ENCODE data around the gene CCNY. TPM values are rescaled to one million over a fixed set of nuclear protein-coding genes. Genes with fewer than 3 reads are reported as not detected.

CCNY gene
- total and polyA plus RNA-seq, 4 donors = 25.5 to 95.9 (median 54.4) TPM

GRCh38 chr10:35466170-35466569 lies 129.9 kb downstream of the CCNY start:
- intact Hi-C loops (cut with DNase I) = no loop called here
- ATAC-seq (ENCODE audit: low FRiP score) (no peak), DNase-seq (no peak)
- no peak overlapping the region for H3K27ac ChIP-seq (ENCODE audit: low read depth in 1 of 2, low read length in 2 of 2)
- H3K4me3 ChIP-seq (ENCODE audit: low read length in 2 of 2) = no peak overlapping the region
- no peaks in the 10 kb centered on the region for H3K36me3 ChIP-seq (ENCODE audit: control insufficient read depth in 1 of 2, insufficient read depth in 2 of 2, low read length in 1 of 2)
- H3K27me3 ChIP-seq (ENCODE audit: control insufficient read depth in 1 of 2, insufficient read depth in 2 of 2, low read length in 1 of 2) = no peaks in the 10 kb centered on the region
- H3K4me1 ChIP-seq (ENCODE audit: control insufficient read depth in 1 of 2, insufficient read depth in 2 of 2, low read length in 2 of 2) = no peaks in the 10 kb centered on the region
- WGBS, 2 donors = 94 to 95% methylated on average over 4 to 5 of the region's 5 CpGs
- H3K9me3 ChIP-seq (ENCODE audit: control insufficient read depth, low read length) = no peaks in the 10 kb centered on the region

- WGBS, 2 donors = 97 to 98% methylated on average over 4 of the region's 4 CpGs
- H3K27me3 ChIP-seq (ENCODE audit: control insufficient read depth in 1 of 2, insufficient read depth in 2 of 2, low read length in 1 of 2) = no peaks in the 10 kb centered on the region
- H3K27ac ChIP-seq (ENCODE audit: low read depth in 1 of 2, low read length in 2 of 2) = no peak overlapping the region
- H3K4me1 ChIP-seq (ENCODE audit: control insufficient read depth in 1 of 2, insufficient read depth in 2 of 2, low read length in 2 of 2) = no peaks in the 10 kb centered on the region
- DNase-seq (no peak), ATAC-seq (ENCODE audit: low FRiP score) (no peak)
- no peaks in the 10 kb centered on the region for H3K36me3 ChIP-seq (ENCODE audit: control insufficient read depth in 1 of 2, insufficient read depth in 2 of 2, low read length in 1 of 2)
- intact Hi-C loops (cut with DNase I) = no loop called here
- no peak overlapping the region for H3K4me3 ChIP-seq (ENCODE audit: low read length in 2 of 2)
- no peaks in the 10 kb centered on the region for H3K9me3 ChIP-seq (ENCODE audit: control insufficient read depth, low read length)
Observed at GRCh38 chr10:35466661-35467060, 130.4 kb downstream of the CCNY start.

GRCh38 chr10:35467186-35467585 lies 130.9 kb downstream of the CCNY start:
- Histone ChIP-seq H3K36me3 (ENCODE audit: control insufficient read depth in 1 of 2, insufficient read depth in 2 of 2, low read length in 1 of 2) (no peaks in the 10 kb centered on the region), H3K9me3 (ENCODE audit: control insufficient read depth, low read length) (no peaks in the 10 kb centered on the region), H3K27me3 (ENCODE audit: control insufficient read depth in 1 of 2, insufficient read depth in 2 of 2, low read length in 1 of 2) (no peaks in the 10 kb centered on the region), H3K27ac (ENCODE audit: low read depth in 1 of 2, low read length in 2 of 2) (no peak overlapping the region), H3K4me1 (ENCODE audit: control insufficient read depth in 1 of 2, insufficient read depth in 2 of 2, low read length in 2 of 2) (no peaks in the 10 kb centered on the region), H3K4me3 (ENCODE audit: low read length in 2 of 2) (no peak overlapping the region)
- ATAC-seq (ENCODE audit: low FRiP score) = no peak
- intact Hi-C loops (cut with DNase I) = no loop called here
- DNase-seq = no peak

- ATAC-seq (ENCODE audit: low FRiP score) (no peak), DNase-seq (no peak)
- Histone ChIP-seq H3K27me3 (ENCODE audit: control insufficient read depth in 1 of 2, insufficient read depth in 2 of 2, low read length in 1 of 2) (no peaks in the 10 kb centered on the region), H3K27ac (ENCODE audit: low read depth in 1 of 2, low read length in 2 of 2) (no peak overlapping the region), H3K4me3 (ENCODE audit: low read length in 2 of 2) (no peak overlapping the region), H3K36me3 (ENCODE audit: control insufficient read depth in 1 of 2, insufficient read depth in 2 of 2, low read length in 1 of 2) (no peaks in the 10 kb centered on the region), H3K9me3 (ENCODE audit: control insufficient read depth, low read length) (no peaks in the 10 kb centered on the region), H3K4me1 (ENCODE audit: control insufficient read depth in 1 of 2, insufficient read depth in 2 of 2, low read length in 2 of 2) (no peaks in the 10 kb centered on the region)
- 81 to 82% methylated on average over 9 of the region's 9 CpGs for WGBS, 2 donors
- intact Hi-C loops (cut with DNase I) = no loop called here
Observed at GRCh38 chr10:35470248-35470924, 134.1 kb downstream of the CCNY start.

- DNase-seq = no peak
- Histone ChIP-seq H3K27me3 (ENCODE audit: control insufficient read depth in 1 of 2, insufficient read depth in 2 of 2, low read length in 1 of 2) (no peaks in the 10 kb centered on the region), H3K4me1 (ENCODE audit: control insufficient read depth in 1 of 2, insufficient read depth in 2 of 2, low read length in 2 of 2) (no peaks in the 10 kb centered on the region), H3K9me3 (ENCODE audit: control insufficient read depth, low read length) (no peaks in the 10 kb centered on the region), H3K4me3 (ENCODE audit: low read length in 2 of 2) (no peak overlapping the region), H3K27ac (ENCODE audit: low read depth in 1 of 2, low read length in 2 of 2) (no peak overlapping the region), H3K36me3 (ENCODE audit: control insufficient read depth in 1 of 2, insufficient read depth in 2 of 2, low read length in 1 of 2) (no peaks in the 10 kb centered on the region)
- WGBS, 2 donors = 86 to 89% methylated on average over 5 of the region's 5 CpGs
- ATAC-seq (ENCODE audit: low FRiP score) = no peak
- intact Hi-C loops (cut with DNase I) = no loop called here
Observed at GRCh38 chr10:35470925-35471315, 134.6 kb downstream of the CCNY start.

GRCh38 chr10:35471435-35471834 lies 135.1 kb downstream of the CCNY start:
- Histone ChIP-seq H3K9me3 (ENCODE audit: control insufficient read depth, low read length) (no peaks in the 10 kb centered on the region), H3K4me1 (ENCODE audit: control insufficient read depth in 1 of 2, insufficient read depth in 2 of 2, low read length in 2 of 2) (no peaks in the 10 kb centered on the region), H3K4me3 (ENCODE audit: low read length in 2 of 2) (no peak overlapping the region), H3K27me3 (ENCODE audit: control insufficient read depth in 1 of 2, insufficient read depth in 2 of 2, low read length in 1 of 2) (no peaks in the 10 kb centered on the region), H3K27ac (ENCODE audit: low read depth in 1 of 2, low read length in 2 of 2) (no peak overlapping the region), H3K36me3 (ENCODE audit: control insufficient read depth in 1 of 2, insufficient read depth in 2 of 2, low read length in 1 of 2) (no peaks in the 10 kb centered on the region)
- no peak for ATAC-seq (ENCODE audit: low FRiP score)
- no peak for DNase-seq
- intact Hi-C loops (cut with DNase I) = no loop called here
- 63 to 69% methylated on average over 3 of the region's 3 CpGs for WGBS, 2 donors

- DNase-seq (no peak), ATAC-seq (ENCODE audit: low FRiP score) (no peak)
- Histone ChIP-seq H3K4me1 (ENCODE audit: control insufficient read depth in 1 of 2, insufficient read depth in 2 of 2, low read length in 2 of 2) (peaks cover 0 to 3% of the 10 kb centered on the region in 2 donors), H3K27ac (ENCODE audit: low read depth in 1 of 2, low read length in 2 of 2) (no peak overlapping the region), H3K36me3 (ENCODE audit: control insufficient read depth in 1 of 2, insufficient read depth in 2 of 2, low read length in 1 of 2) (no peaks in the 10 kb centered on the region), H3K27me3 (ENCODE audit: control insufficient read depth in 1 of 2, insufficient read depth in 2 of 2, low read length in 1 of 2) (no peaks in the 10 kb centered on the region), H3K4me3 (ENCODE audit: low read length in 2 of 2) (no peak overlapping the region), H3K9me3 (ENCODE audit: control insufficient read depth, low read length) (no peaks in the 10 kb centered on the region)
- 88 to 92% methylated on average over 9 of the region's 9 CpGs for WGBS, 2 donors
- intact Hi-C loops (cut with DNase I) = no loop called here
Observed at GRCh38 chr10:35480142-35480541, 143.8 kb downstream of the CCNY start.

- Histone ChIP-seq H3K4me1 (ENCODE audit: control insufficient read depth in 1 of 2, insufficient read depth in 2 of 2, low read length in 2 of 2) (peaks cover 0 to 3% of the 10 kb centered on the region in 2 donors), H3K9me3 (ENCODE audit: control insufficient read depth, low read length) (no peaks in the 10 kb centered on the region), H3K36me3 (ENCODE audit: control insufficient read depth in 1 of 2, insufficient read depth in 2 of 2, low read length in 1 of 2) (peaks cover 0 to 2% of the 10 kb centered on the region in 2 donors), H3K4me3 (ENCODE audit: low read length in 2 of 2) (no peak overlapping the region), H3K27ac (ENCODE audit: low read depth in 1 of 2, low read length in 2 of 2) (no peak overlapping the region), H3K27me3 (ENCODE audit: control insufficient read depth in 1 of 2, insufficient read depth in 2 of 2, low read length in 1 of 2) (no peaks in the 10 kb centered on the region)
- intact Hi-C loops (cut with DNase I) = no loop called here
- 86 to 87% methylated on average over 2 of the region's 2 CpGs for WGBS, 2 donors
- ATAC-seq (ENCODE audit: low FRiP score) (no peak), DNase-seq (no peak)
Observed at GRCh38 chr10:35481413-35481812, 145.1 kb downstream of the CCNY start.

- ATAC-seq (ENCODE audit: low FRiP score) (no peak), DNase-seq (no peak)
- no peaks in the 10 kb centered on the region for H3K9me3 ChIP-seq (ENCODE audit: control insufficient read depth, low read length)
- H3K27me3 ChIP-seq (ENCODE audit: control insufficient read depth in 1 of 2, insufficient read depth in 2 of 2, low read length in 1 of 2) = no peaks in the 10 kb centered on the region
- H3K36me3 ChIP-seq (ENCODE audit: control insufficient read depth in 1 of 2, insufficient read depth in 2 of 2, low read length in 1 of 2) = peaks cover 0 to 2% of the 10 kb centered on the region in 2 donors
- no peak overlapping the region for H3K4me3 ChIP-seq (ENCODE audit: low read length in 2 of 2)
- H3K4me1 ChIP-seq (ENCODE audit: control insufficient read depth in 1 of 2, insufficient read depth in 2 of 2, low read length in 2 of 2) = peaks cover 0 to 2% of the 10 kb centered on the region in 2 donors
- H3K27ac ChIP-seq (ENCODE audit: low read depth in 1 of 2, low read length in 2 of 2) = no peak overlapping the region
- intact Hi-C loops (cut with DNase I) = no loop called here
- WGBS, 2 donors = 82 to 84% methylated on average over 5 of the region's 5 CpGs
Observed at GRCh38 chr10:35486297-35486990, 150.1 kb downstream of the CCNY start.
